Right lobe of liver (tissue), 4 donors: ENCODE data around the gene KIZ.

Experiments
- CTCF ChIP-seq, 4 donors: fragments of 200-600 bp in 3 of 4; fragments of 450-650 bp in 1 of 4; IDR thresholded peaks; one replicate each; pipeline versions ENCODE4 v1.5.1 to v1.8.0; 2016 to 2022; ENCODE audit warnings: antibody characterized with exemption in 4 of 4, mild to moderate bottlenecking in 2 of 4
- POLR2A ChIP-seq: fragments of 450-650 bp; IDR thresholded peaks from one replicate; pipeline ENCODE4 v1.6.1; 2017; ENCODE audit warnings: antibody characterized with exemption, mild to moderate bottlenecking
- donor health status: DM: no; HTN: no; CAD: no.
- donor health status: DM: no; HTN: no; CAD: no.
- donor health status: DM: no; HTN: yes; CAD: no.

DNA sequence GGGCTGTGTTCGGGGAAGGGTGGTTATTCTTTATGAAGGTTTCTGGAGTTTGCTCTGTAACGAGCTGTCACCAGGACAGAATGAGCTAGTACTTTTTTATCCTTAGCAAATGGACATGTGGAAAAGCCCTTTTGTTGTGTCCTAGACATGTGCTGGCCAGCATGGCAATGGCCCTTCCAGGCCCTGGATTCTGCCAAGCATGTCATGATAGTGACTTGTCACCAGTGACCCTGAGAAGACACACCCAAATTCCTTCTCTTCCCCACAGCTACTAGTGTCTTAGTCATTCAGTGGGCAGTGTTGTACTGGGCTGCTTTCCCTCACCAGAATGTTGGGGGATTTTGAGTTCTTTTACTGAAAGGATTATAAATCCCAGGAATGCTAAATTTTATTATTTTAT lies 103.3 kb downstream of the KIZ start:
- TF ChIP-seq CTCF (IDR thresholded peaks at IDR 0.05), result no peak
- no peak for TF ChIP-seq POLR2A
